SKM-1 treated with dmso at 0.1 percent for 144 hours (cell line): ENCODE results near the gene TXNRD2.

Experiments used
- DNase-seq: peaks from one replicate; lab custom pipeline; 2025; ENCODE audit not compliant: unreplicated experiment; lab: John Stamatoyannopoulos, UW

Gene TXNRD2

DNA sequence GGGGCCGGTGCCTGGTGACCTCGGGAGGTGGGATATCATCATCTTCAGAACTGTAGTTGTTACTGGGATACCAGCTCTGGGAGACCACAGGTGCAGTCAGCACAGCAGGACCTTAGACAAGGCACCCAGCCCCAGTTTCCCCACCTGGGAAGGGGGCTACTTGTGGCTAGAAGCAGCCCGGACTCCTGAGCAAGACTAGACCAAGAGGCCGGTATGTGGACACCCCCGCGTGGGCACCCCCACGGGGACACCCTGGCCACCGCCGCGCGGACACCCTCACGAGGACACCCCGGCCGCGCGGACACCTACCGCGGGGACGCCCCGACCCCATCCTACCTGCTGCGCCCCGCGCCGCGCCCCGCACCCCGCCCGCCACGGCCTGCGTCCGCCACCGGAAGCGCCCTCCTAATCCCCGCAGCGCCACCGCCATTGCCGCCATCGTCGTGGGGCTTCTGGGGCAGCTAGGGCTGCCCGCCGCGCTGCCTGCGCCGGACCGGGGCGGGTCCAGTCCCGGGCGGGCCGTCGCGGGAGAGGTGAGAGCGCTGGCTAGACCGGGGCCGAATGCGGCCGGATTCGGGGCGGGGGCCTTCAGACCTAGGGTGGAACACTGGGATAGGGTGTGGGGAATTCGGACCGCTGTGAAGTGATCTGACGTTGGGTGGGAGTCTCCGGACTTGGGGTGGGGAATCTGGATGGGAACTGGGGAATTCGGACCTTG, at the start of gene TXNRD2, which contains the start of gene COMT:
TXNRD2 (minus strand) TSS at position 454 of the 718 bp plus-strand sequence; CDS start at position 439, 15 bp downstream.
COMT (plus strand) TSS at position 408 of the 718 bp plus-strand sequence. CDS start 20,755 bp downstream, outside the sequence.
- DNase-seq, result no peak

DNA sequence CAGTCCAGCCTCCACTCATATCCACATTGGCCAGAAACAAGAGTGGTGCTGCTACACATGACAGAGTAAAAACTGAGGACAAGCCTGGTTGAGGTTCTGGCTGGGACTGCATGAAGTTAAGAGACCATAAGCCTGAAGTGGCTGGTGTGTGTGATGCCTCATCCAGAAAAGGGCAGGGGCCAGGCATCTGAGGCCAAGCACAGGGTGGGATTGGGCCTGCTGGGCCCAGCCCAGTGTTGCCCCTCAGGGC, 49.7 kb upstream of the TXNRD2 start:
- no peak for DNase-seq

DNA sequence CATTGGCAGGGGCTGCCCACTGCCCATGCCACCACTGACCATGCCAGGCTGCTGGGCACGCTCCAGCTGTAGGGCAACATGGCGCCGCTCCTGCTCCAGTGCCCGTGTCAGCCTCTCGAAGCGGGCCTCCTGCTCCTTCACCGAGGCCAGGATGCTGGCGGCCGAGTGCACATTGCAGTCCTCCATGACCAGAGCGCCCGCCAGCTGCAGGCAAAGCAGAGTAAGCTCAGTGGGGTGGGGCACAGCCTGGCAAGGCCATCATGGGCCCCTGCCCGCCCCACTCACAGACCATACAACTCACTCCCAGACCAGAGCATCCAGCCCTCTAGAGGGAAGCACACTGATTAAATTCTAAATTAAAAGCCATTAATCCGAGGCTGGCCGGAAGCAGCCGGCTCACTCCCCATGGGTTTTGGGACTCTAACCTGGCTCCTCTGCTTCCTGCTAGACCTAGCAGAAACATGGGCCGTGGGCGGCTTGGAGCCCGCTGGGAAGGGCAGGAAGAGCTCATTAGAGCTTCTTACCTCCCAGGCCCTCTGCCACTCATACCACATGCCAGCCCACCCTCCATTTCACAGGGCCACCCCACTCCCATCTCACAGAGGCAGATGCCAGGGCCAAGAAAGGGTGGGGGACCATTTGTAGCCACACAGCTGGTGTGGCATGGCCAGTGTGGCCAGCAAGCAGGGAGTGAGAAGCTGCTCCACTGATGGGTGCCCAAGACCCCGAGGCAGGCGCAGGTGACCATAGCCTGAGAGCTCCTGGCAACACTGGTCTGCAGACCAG, 49.2 kb upstream of the TXNRD2 start:
- no peak for DNase-seq

DNA sequence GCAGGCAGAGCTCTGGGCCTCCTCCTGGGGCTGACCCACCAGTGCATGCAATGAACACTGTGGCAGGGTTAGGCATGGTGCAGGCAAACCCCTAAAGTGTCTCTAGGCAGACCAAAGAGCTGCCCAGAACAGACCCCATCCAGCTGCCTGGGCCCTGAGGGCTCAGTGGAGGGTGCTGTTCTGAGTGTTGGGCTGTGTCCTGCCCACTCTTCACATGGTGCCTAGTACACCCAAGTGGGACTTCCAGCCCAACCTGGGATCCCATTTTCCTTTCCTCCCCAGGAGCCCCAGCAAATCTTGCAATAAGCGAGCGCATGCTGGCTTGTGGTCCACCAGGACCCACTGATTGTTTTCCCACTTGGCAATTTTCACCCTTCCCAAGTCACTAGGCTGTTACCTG, 48.6 kb upstream of the TXNRD2 start:
- DNase-seq, result no peak

DNA sequence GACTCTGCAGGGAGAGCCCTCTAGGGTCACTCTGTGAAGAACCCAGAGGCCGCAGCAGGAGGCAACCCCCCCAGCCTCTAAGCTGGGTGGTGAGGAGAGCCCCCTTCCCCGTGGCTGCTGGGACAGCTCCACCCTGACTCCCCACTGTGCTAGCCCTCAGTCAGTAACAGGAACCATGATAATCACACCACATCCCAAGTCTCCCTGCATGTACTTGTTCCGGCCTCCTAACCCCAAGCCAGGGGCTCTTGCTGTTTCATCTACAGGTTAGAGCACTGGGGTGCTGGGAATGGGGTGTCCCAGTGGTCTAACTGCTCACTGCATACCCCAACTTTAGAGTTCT, 48.1 kb upstream of the TXNRD2 start:
- no peak for DNase-seq

DNA sequence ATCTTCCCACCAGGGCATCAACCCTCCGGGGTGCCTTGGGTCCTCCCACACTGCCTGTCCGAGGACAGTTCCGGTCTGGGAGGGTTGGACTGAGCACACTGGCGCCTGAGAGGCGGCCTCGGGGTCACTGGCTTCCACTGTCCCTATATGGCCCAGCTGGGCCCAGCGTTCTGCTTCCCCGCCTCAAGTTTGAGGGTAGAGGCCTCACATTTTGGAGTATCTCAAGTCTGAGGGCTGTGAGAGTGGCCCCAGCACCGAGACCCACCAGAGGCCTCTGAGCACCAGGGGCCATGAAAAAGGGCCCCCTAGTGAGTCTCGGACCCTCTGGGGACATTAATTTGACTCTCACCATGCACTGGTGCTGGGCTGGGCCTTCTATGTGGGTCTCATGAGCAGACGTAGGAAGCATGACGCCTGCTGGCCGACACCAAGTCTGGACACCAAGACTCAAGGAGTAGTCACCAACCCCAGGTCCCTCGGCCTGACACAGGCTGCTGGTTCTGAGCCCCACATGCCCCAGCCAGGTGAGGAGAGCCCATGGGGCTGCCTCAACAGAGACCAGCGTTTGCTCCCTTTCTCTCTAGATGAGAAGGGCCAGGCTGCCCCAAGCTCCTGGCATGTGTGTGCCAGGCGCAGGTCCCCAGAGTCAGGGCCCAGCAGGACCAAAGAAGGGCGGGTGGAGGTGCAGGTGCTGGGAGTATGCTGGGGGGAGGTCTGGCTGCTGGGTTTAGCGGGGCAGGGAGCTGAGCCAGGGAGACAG, 47.5 kb upstream of the TXNRD2 start:
- no peak for DNase-seq

DNA sequence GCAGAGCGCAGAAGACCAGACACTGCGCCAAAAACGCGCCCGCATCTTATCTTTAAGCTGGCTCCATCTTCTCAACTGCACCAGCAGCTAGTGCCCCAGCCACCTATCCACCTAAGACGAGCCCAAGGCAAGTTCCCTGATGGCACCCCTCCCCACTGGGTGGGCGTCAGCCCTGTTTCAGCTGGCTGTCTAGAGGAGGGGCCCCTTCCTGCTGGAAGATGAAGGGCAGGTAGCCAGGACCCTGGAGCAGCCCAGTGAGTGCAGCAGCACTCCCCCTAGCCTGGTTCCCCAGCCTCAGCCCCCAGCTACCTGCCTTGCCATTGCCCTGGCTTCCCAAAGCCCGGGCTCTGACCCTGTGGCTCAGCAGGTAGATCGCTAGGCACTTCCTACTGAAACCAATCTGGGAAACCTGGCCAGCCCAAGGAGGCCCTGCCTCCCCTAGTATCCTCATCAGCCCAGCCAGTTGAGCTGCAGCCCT, 46.8 kb upstream of the TXNRD2 start:
- no peak for DNase-seq

DNA sequence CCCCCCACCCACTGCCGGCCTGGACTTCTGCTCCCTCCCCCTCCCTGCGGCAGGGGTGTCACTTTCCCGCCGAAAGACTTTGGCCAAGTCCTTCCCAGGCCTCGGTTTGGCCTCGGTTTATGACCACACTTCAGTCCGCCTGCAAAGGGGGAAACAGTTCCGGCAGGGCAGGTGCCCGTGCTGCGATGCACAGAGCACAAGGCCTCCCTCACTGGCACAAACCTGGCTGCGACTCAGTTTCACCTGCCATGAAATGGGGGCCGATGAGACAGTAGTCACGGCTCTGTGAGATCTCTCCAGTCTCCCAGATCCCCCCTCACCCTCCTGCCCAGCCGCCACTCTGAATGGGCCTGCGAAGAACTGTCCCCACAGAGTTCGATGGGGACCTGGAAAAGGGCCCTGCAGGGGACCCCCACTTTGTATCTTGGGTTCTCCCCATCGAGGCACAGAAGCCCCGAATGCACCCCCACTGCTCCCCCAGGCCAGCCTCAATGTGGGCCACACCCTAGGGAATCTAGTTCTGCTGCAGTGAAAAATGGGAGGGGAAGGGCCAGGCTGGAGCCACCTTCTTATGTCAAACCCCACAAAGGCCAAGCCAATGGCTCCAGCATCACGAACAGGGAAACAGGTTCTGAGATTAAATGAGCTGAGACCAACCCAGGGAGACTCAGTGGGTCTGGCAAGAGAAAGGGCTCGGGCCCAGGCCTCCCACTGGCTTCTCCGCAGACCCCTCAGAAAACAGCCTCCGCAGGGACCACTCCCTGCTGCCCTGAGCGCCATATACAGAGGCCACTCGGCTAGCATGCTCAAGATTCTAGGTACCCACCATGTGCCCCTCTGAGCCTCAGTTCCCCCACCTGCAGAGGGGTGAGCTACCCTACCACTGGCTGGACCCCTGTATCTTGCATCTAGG, 46.0 kb upstream of the TXNRD2 start:
- no peak for DNase-seq

DNA sequence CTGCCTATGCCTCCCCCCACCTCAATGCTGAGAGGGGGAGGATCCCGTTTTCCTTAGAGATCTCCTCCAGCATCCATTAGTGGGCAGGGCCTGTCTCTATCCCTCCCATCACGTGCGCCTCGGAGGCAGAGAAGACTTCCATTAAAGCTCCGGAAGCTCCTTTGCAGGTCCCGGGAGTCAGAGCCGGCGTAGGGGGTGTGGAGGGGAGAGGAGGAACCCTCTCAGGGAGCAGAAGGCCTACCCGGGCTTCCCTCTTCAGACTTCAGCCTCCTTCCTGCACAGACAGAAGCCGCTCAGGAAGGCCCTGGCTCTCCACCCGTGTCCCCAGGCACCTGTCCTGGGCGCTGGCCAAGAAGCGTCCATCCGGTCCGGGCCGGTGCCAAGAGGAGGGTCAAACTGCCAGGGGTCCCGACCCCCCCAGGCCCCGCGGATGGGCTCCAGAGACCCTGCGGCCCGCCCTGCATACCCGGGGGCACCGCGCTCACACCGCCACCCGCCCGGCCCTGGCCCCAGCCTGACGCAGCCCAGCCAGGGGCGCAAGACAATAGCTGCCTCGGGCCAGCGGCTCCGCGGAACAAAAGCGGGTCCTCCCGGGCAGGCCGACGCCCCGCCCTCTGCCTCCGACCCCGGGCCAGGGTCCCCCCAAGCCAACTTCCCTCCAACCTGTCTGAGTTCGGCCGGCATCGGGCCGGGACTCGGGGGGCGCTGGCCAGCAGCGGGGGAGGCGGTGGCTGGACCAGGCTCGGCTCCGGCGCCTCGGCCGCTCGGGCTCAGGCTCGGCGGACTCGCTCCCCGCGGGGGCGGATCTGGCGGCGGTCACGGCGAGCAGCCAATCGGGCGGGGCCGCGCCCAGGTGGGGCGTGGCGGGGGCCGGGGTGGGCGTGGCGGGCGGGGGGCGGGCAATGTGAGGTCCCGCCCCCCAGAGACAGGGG, 45.1 kb upstream of the TXNRD2 start:
- DNase-seq, result peak; percentile 22

DNA sequence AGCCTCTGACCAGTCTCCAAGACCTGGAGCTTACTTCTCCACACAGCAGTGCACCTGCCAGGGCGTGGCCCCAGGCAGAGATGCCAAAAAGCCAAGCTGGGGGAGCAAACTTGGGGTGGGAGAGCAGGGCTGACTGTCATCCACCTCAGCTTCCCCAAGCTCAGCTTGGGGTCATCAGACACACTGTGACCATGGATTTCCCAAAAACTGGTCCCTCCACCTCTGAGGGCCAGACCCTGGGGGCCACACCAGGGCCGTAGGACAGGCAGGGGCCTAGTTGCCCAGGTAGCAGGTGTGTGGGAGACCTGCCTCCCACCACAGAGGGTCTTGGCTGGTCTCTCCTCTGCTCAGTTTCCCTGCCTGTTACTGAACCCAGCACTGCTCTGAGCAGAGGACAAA, 44.4 kb upstream of the TXNRD2 start:
- no peak for DNase-seq

DNA sequence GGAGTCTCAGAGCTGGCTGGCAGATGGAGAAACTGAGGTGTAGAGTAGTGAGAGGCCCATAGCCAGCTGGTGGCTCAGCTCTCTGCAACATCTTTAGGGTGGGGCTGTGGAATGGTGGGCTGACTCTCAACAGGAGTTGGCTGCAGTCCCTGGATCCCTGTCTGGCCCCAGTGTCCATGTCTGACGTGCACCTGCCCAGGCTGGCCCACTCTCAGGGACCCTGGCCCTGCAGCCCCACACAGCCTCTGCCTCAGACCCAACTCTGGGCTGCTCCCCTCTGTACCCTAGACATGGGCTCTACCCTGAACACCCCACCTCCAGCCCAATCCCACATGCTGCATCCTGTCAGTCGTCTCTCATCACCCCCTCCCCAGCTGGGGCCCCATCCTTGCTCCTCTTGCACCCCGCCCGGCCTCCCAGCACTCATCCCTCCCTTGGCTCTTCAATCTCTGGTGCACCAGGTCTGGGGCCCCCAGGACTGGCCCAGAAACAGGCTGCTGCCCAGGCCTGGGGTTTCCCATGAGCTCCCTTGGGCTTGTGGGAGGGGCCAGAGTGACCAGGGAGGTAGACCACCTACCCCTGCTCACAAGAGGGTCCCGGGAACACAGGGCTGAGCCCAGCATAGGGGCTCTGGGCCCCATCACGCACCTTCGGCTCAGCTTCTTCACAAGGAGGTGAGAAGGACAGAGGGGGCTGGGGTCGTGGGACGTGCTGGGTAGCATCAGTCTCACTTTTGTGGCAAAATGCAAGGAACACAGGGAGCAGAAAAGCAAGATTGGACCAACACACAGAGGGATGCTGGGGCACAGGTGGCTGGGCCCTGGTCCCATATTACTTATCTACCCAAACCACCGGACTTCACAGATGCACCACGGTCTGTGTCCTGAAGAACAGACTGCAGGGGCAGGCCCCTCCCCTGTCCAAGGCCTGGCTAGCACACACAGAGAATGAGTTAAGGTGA, 43.5 kb upstream of the TXNRD2 start:
- no peak for DNase-seq

DNA sequence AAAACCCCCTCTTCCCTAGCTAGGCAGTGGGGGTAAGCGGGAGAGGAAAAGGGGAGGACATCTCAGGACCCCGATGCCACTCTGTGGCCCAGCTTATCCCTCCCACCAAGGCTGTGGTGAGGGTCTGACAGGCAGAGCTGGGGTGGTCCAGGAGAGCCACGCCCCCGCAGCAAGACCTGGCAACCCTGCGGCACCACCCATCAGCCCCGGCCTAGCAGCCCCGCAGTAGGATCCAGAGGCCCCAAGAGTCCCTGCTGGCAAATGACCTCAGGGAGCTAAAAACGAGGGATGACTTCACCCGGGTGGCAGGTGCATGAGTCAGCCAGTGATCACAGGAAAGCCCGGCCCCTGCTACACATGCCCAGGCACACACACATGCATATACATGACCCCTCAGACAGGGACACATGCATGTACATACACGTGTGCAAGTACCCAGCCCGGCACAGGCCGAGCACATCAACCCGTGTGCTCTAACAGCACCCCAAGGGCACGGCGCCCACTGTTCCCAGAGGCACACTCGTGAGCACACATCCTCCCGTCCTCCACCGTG, 42.7 kb upstream of the TXNRD2 start:
- no peak for DNase-seq

DNA sequence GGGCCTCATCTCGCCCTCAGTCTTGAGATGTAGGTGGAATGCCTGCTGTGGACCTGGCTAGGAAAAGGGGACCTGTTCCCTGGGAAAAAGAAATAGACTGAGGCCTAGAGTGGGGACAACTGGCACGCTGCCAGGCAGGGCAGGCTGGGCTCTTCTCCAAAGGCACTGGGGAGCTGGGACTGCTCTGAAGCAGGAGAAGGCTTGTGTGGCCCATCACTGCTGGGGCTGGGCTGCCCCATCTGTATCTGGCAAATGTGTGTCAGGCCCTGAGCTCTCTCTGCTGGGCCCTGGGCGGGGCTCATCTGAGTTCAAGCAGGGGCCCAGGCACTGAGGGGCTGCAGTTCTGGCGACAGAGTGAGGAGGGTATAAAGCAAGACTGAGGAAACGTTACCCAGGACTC, 42.1 kb upstream of the TXNRD2 start:
- DNase-seq, result no peak

DNA sequence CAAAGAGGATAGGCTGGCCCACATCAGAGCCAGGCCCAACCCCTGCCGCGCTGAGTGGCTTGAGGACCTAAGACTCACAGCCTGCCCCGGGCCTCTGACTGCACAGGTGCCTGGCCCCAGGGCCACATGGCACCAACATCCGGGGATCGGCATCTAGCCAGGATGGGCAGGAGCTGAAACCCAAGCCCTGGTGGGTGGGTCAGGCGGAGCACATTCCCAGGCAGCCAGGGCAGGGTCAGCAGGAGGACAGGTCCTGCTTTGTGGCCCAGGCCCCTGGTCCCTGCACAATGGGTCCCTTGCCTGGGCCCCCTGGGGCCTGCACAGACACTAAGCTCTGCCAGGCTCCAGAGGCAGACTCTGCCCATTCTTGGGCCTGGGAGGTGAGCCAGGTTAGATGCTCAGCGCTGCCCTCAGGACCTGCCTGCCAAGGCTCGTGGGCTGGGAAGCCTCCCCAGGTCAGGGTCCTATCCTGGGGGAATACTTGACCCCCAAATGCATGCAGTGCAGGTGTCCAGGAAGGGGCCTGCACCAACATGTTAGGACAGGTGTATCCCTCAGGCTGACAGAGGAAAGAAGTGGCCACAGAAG, 41.5 kb upstream of the TXNRD2 start:
- no peak for DNase-seq

DNA sequence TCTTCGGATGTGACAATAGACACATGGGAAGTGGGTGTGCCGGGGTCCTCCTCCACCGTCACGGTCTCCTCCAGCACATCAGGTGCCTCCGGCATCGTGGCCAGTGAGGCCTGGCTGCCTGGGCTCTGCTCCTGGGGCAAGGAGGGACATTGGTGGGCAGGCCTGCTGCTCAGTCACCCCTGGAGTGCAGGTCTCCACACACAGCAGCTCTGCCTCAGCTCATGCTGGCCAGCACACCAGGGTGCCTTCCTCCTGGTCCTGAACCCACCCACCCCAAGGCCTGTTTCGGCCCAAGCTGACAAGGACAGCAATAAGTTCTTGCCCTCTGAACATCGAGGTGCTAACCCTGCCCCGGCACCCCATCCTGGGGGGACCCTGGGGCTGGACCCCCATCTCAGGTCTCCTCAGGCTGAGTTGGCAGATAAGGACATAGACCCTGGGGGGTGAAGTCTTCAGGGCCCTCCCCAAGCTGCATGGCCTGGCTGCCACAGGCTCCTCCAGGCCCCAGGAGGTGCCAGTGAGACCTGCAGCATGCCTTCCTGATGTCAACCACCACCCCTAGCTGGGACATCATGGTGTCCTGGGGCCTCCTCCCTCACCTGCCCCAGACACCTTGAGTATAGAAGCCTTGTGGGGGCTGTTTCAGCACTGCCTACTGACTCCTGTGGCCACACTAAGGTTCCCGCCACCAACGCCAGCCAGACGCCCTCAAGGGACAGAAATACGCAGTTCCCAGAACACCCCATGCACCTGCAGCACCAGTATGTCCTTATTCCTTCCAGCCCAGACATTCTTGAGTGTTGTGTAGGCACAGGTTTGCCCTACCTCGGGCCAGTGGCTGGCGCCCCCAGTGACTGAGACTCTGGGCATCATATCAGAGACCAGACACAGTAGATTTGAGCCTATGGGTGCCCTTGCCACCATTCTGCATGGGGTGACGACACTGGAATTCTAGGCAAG, 40.6 kb upstream of the TXNRD2 start:
- no peak for DNase-seq

DNA sequence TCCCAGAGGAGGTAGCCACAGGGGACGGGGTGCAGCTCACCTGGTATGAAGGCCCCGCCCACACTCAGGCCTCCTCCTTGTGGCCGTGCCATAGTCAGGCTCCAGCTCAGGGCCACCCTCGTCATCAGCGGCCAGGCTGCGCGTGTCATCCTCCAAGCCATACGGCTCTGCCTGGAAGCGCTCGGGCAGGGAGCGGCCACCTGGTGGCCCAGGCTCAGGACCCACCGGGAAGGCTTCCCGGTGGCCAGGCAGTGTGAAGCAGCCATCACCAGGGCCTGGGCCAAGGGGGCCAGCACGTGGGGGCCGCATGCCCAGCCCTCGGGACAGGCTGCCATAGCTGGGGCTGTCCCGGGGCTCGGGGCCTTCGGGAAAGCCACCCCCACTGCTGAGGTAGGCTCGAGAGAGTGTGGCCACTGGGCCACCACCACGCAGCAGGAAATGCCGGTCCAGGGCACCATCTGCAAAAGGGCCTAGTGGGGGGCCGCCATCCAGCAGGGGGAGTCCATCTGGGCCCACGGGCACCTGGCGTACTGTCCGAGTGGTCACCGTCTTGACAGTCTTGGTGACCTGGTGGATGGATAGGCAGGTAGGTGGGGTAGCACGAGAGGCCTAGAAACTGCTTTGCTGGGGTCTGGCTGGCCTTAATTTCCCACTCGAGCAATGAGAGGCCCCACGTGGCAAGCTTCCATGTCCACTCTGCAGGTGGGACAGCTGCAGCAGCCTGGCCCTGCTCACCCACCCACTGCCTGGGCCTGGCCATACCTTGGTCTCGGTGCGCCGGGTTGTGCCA, 39.7 kb upstream of the TXNRD2 start:
- DNase-seq, result no peak
